Endothelial cell of umbilical vein (primary cell): ENCODE data around the gene ANKRD39. TPM values are rescaled to one million over a fixed set of nuclear protein-coding genes. Genes with fewer than 3 reads are reported as not detected.

Source experiments
- BruUV-seq: library from RNA; stranded (reverse); fragments of 400-500 nt; replicated peaks from 2 replicates; lab custom pipeline; 2021; lab: Mats Ljungman, UMichigan
- CTCF ChIA-PET: fragments of 300-600, 350-600 bp; sonication (Branson Sonifier 250); formaldehyde crosslinking; loops from one replicate; lab custom pipeline; 2021; ENCODE audit warnings: antibody characterized with exemption, inconsistent platforms; lab: Charles Lee
- POLR2A ChIA-PET: fragments of 300-600, 350-600 bp; sonication (Branson Sonifier 250); formaldehyde crosslinking; loops from one replicate; lab custom pipeline; 2021; ENCODE audit warnings: antibody characterized with exemption, inconsistent platforms; lab: Charles Lee
- DNase-seq: peaks from one replicate; pipeline ENCODE4 v3.0.0-alpha.2; 2011; ENCODE audit warnings: low read depth, low spot score
- FAIRE-seq: peaks from 2 replicates; lab custom pipeline; 2011; peaks lifted over from hg19 to GRCh38; lab: Jason Lieb, UNC
- H2AFZ ChIP-seq: 2 replicates; pipeline ENCODE4 v1.6.0; 2012; ENCODE audit warnings: low read depth, low read length, control low read depth, inconsistent platforms
- H3K27ac ChIP-seq: 2 replicates; pipeline ENCODE4 v1.5.1; 2011; ENCODE audit warnings: low read depth, mild to moderate bottlenecking, control low read depth, low read length, moderate library complexity; ENCODE audit not compliant: insufficient read depth
- H3K27me3 ChIP-seq, 2 experiments: 2 replicates each; pipeline versions ENCODE4 v1.6.0 to v1.6.1; 2011; ENCODE audit warnings: low read length in 2 of 2, mixed read lengths in 1 of 2; ENCODE audit not compliant: control insufficient read depth in 2 of 2, insufficient read depth in 2 of 2
- H3K36me3 ChIP-seq, 2 experiments: 2 replicates in 1 of 2; 3 replicates in 1 of 2; pipeline ENCODE4 v1.5.1; 2011; ENCODE audit warnings: low read length in 2 of 2, mild to moderate bottlenecking in 1 of 2, moderate library complexity in 1 of 2; ENCODE audit not compliant: control insufficient read depth in 2 of 2, insufficient read depth in 2 of 2; ENCODE audit errors: extremely low read depth in 1 of 2
- H3K4me1 ChIP-seq: 3 replicates; pipeline ENCODE4 v1.5.1; 2011; ENCODE audit warnings: mild to moderate bottlenecking, low read length; ENCODE audit not compliant: control insufficient read depth, insufficient read depth; ENCODE audit errors: extremely low read depth
- H3K4me2 ChIP-seq: 2 replicates; pipeline ENCODE4 v1.6.1; 2011; ENCODE audit warnings: low read length, control low read depth, mixed read lengths; ENCODE audit not compliant: insufficient read depth
- H3K4me3 ChIP-seq, 3 experiments: fragments of 200-600 bp in 1 of 3; sonication (generic), shearing (Covaris generic) in 1 of 3; replicated peaks in 1 of 3; 2 replicates each; pipeline ENCODE4 v1.5.1; 2011 to 2016; ENCODE audit warnings: control low read depth in 3 of 3, low read length in 3 of 3, mild to moderate bottlenecking in 2 of 3, inconsistent platforms in 1 of 3, low read depth in 1 of 3, moderate library complexity in 1 of 3; ENCODE audit not compliant: insufficient read depth in 1 of 3
- H3K79me2 ChIP-seq: 2 replicates; pipeline ENCODE4 v1.6.0; 2012; ENCODE audit warnings: low read length, inconsistent platforms; ENCODE audit not compliant: control insufficient read depth, insufficient read depth
- H3K9ac ChIP-seq: replicated peaks from 2 replicates; pipeline ENCODE3; 2011; ENCODE audit warnings: low read length, control low read depth; ENCODE audit not compliant: insufficient read depth; ENCODE audit errors: extremely low read depth
- H3K9me1 ChIP-seq: replicated peaks from 3 replicates; pipeline ENCODE4 v1.6.0; 2011; ENCODE audit warnings: mild to moderate bottlenecking, low read length; ENCODE audit not compliant: control insufficient read depth, insufficient read depth; ENCODE audit errors: extremely low read depth
- H3K9me3 ChIP-seq: replicated peaks from 2 replicates; pipeline ENCODE4 v1.5.1; 2012; ENCODE audit warnings: low read length, inconsistent platforms; ENCODE audit not compliant: control insufficient read depth, insufficient read depth
- H4K20me1 ChIP-seq: replicated peaks from 2 replicates; pipeline ENCODE3; 2011; ENCODE audit warnings: mild to moderate bottlenecking, low read length; ENCODE audit not compliant: control insufficient read depth, insufficient read depth; ENCODE audit errors: extremely low read depth
- EZH2 ChIP-seq: IDR thresholded peaks from 2 replicates; pipeline ENCODE4 v1.6.1; 2012; ENCODE audit warnings: borderline replicate concordance, low read depth, mild to moderate bottlenecking, moderate library complexity, low read length, inconsistent platforms; ENCODE audit not compliant: severe bottlenecking
- FOS ChIP-seq: IDR thresholded peaks from 2 replicates; pipeline ENCODE4 v1.6.1; 2011; ENCODE audit warnings: mild to moderate bottlenecking, low read length, moderate library complexity, borderline replicate concordance; ENCODE audit not compliant: insufficient read depth
- GATA2 ChIP-seq: IDR thresholded peaks from 2 replicates; pipeline ENCODE4 v1.7.0; 2011; ENCODE audit warnings: low read depth, mild to moderate bottlenecking, moderate library complexity, mixed read lengths, low read length; ENCODE audit not compliant: insufficient read length, insufficient read depth
- dilution Hi-C: fragments of 300-500 bp; cut with MboI; formaldehyde crosslinking; loops from one replicate; pipeline ENCODE4 v1.15.0; 2019; ENCODE audit warnings: low sequenced_read_pairs; ENCODE audit not compliant: extremely low pct_ligation_motif_present
- intact Hi-C: fragments of 100-400 bp; cut with micrococcal nuclease; formaldehyde crosslinking; loops from one replicate; pipeline ENCODE4 v1.10.0; 2022
- polyA plus RNA-seq, 4 experiments: library from polyadenylated mRNA; depleted of rRNA in 3 of 4; stranded (reverse) in 3 of 4; unstranded in 1 of 4; fragments of >200 nt; gene quantifications; 2 replicates each; pipeline versions ENCODE4 v1.2.1 to v1.2.3, GENCODE V29; 2011 to 2012; ENCODE audit warnings: missing spikeins in 1 of 4
- total RNA-seq: library from RNA; stranded (reverse); gene quantifications from 2 replicates; pipeline ENCODE4 v1.2.3, GENCODE V29; 2021
- TF ChIP-seq, protein P1 (sequence below): IDR thresholded peaks from 2 replicates; pipeline ENCODE4 v1.6.1; 2011; ENCODE audit not compliant: insufficient read depth, insufficient read length
- TF ChIP-seq, protein P2 (sequence below), 2 donors: IDR thresholded peaks; 1 replicate in 1 of 2; 2 replicates in 1 of 2; pipeline ENCODE4 v1.5.1; 2011; ENCODE audit warnings: low read length in 2 of 2, mild to moderate bottlenecking in 2 of 2, moderate library complexity in 2 of 2, control low read depth in 1 of 2, inconsistent platforms in 1 of 2, low read depth in 1 of 2; ENCODE audit not compliant: insufficient read depth in 1 of 2; ENCODE audit errors: extremely low read depth in 1 of 2

Gene ANKRD39
- total and polyA plus RNA-seq, 2 donors (not counting 3 experiments of a cell fraction or from before 2014, with no cell fraction given): 14.7 to 17.9 TPM

DNA sequence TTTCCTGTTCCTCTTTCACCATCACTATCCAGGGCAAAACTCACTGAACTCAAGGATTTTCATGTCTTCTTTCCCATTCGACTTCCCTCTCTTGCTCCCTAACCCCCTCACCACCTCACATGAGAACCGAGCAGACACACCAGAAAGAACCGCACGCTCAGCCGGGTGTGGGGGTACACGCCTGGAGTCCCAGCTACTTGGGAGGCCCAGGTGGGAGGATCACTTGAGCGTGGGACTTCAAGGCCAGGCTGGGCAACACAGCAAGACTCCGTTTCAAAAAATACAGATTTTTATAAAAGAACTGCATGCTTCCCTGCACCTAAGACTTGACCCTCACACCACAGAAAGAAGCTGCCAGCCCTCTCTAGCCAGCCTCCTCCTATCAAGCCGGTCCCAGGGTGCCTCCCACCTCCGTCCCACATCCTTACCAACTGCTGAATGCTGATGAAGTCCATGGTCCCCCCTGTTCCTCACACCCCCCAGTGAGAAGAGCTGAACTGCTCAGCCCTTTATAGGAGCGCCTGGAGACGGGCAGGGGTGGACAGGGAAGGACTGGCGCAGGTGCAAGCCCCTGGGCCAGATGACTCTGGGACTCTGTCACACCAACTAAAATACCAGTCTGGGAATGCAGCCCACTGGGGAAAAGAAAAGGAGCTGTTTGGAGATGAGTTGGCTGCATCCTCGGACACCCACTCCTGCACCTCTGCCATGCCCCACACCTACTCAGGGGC lies 14.1 kb downstream of the ANKRD39 start, which contains the start of gene ANKRD23:
Gene ANKRD23 (minus strand): TSS at position 484 of the 731 bp plus-strand sequence. CDS start 29 bp downstream, at position 455.
- H2AFZ ChIP-seq: no peak within 1 kb of the TSS
- dilution Hi-C loops: no loop called here
- no TSS peak for BruUV-seq
- H3K9me1 ChIP-seq: no peaks in the 10 kb centered on the region
- no peaks in the 10 kb centered on the region for H4K20me1 ChIP-seq
- POLR2A ChIA-PET: no interaction called here
- DNase-seq: no peak
- FAIRE-seq: no peak
- TF ChIP-seq FOS (no peak), GATA2 (no peak), EZH2 (no peak)
- TF ChIP-seq, protein P1, sequence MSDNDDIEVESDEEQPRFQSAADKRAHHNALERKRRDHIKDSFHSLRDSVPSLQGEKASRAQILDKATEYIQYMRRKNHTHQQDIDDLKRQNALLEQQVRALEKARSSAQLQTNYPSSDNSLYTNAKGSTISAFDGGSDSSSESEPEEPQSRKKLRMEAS: no peak
- TF ChIP-seq, protein P2, sequence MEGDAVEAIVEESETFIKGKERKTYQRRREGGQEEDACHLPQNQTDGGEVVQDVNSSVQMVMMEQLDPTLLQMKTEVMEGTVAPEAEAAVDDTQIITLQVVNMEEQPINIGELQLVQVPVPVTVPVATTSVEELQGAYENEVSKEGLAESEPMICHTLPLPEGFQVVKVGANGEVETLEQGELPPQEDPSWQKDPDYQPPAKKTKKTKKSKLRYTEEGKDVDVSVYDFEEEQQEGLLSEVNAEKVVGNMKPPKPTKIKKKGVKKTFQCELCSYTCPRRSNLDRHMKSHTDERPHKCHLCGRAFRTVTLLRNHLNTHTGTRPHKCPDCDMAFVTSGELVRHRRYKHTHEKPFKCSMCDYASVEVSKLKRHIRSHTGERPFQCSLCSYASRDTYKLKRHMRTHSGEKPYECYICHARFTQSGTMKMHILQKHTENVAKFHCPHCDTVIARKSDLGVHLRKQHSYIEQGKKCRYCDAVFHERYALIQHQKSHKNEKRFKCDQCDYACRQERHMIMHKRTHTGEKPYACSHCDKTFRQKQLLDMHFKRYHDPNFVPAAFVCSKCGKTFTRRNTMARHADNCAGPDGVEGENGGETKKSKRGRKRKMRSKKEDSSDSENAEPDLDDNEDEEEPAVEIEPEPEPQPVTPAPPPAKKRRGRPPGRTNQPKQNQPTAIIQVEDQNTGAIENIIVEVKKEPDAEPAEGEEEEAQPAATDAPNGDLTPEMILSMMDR (IDR thresholded peaks at IDR 0.05; ENCODE audit: extremely low read depth in 1 of 2, insufficient read depth in 1 of 2, low read depth in 1 of 2, low read length in 2 of 2): no peak
- H3K9ac ChIP-seq: no peak within 1 kb of the TSS
- no peak within 1 kb of the TSS for H3K27ac ChIP-seq
- H3K4me1 ChIP-seq: no peaks in the 10 kb centered on the region
- no peak within 1 kb of the TSS for H3K4me2 ChIP-seq
- CTCF ChIA-PET: interaction anchor here (1.2 kb wide), 1 partner anchor 14 kb away, joined by 3 read pairs; the partner anchor contains the start of gene ANKRD39
- no peaks in the 10 kb centered on the region for H3K27me3 ChIP-seq
- H3K79me2 ChIP-seq: no peaks in the 10 kb centered on the region
- H3K9me3 ChIP-seq: no peaks in the 10 kb centered on the region
- no peak within 1 kb of the TSS for H3K4me3 ChIP-seq
- peaks cover 0 to 2% of the 10 kb centered on the region in 2 experiments for H3K36me3 ChIP-seq
- intact Hi-C loops: no loop called here
